Liver (tissue), 9 donors: ENCODE results near the gene MRC1. TPM values are rescaled to one million over a fixed set of nuclear protein-coding genes. Genes with fewer than 3 reads are reported as not detected.

Experiments used
- DNase-seq: peaks from one replicate; pipeline ENCODE4 v3.0.0-alpha.2; 2017; ENCODE audit warnings: low spot score
- H3K27ac ChIP-seq, 2 donors: one replicate each; pipeline ENCODE4 v1.7.0; 2013; ENCODE audit warnings: inconsistent platforms in 2 of 2, low read length in 2 of 2, control low read depth in 1 of 2, low read depth in 1 of 2, mild to moderate bottlenecking in 1 of 2
- H3K27me3 ChIP-seq, 4 donors: one replicate each; pipeline versions ENCODE4 v1.6.1 to v1.7.0; 2013; ENCODE audit warnings: low read length in 3 of 4, inconsistent platforms in 1 of 4, mild to moderate bottlenecking in 1 of 4, moderate library complexity in 1 of 4; ENCODE audit not compliant: control insufficient read depth in 4 of 4, insufficient read depth in 4 of 4
- H3K36me3 ChIP-seq, 4 donors: one replicate each; pipeline versions ENCODE4 v1.6.1 to v1.7.0; 2013; ENCODE audit warnings: low read length in 3 of 4, mild to moderate bottlenecking in 3 of 4, low read depth in 1 of 4, moderate library complexity in 1 of 4; ENCODE audit not compliant: control insufficient read depth in 4 of 4, insufficient read depth in 3 of 4
- H3K4me1 ChIP-seq, 4 donors: one replicate each; pipeline versions ENCODE4 v1.6.1 to v1.7.0; 2013; ENCODE audit warnings: low read length in 3 of 4, mild to moderate bottlenecking in 3 of 4, moderate library complexity in 1 of 4; ENCODE audit not compliant: control insufficient read depth in 4 of 4, insufficient read depth in 4 of 4
- H3K4me3 ChIP-seq, 3 donors: one replicate each; pipeline versions ENCODE4 v1.6.1 to v1.7.0; 2013; ENCODE audit warnings: low read length in 3 of 3, control low read depth in 1 of 3, low read depth in 1 of 3, mild to moderate bottlenecking in 1 of 3
- H3K9ac ChIP-seq, 2 donors: one replicate each; pipeline ENCODE4 v1.7.0; 2013; ENCODE audit warnings: low read length in 2 of 2, mild to moderate bottlenecking in 2 of 2, moderate library complexity in 2 of 2, control low read depth in 1 of 2, low read depth in 1 of 2
- H3K9me3 ChIP-seq, 4 donors: one replicate each; pipeline versions ENCODE4 v1.6.1 to v1.7.0; 2013; ENCODE audit warnings: low read length in 3 of 4; ENCODE audit not compliant: control insufficient read depth in 4 of 4
- ATF3 ChIP-seq: IDR thresholded peaks from 2 replicates; pipeline ENCODE4 v1.6.1; 2016; ENCODE audit warnings: antibody characterized with exemption
- CTCF ChIP-seq: fragments of 150-350 bp; IDR thresholded peaks from 2 replicates; pipeline ENCODE4 v1.5.1; 2017; ENCODE audit warnings: improper control_type of control experiment, low read depth, low read length; ENCODE audit not compliant: missing input control
- EGR1 ChIP-seq, 2 donors: IDR thresholded peaks; 2 replicates each; pipeline ENCODE4 v1.6.1; 2016 to 2018; ENCODE audit warnings: antibody characterized with exemption in 2 of 2, low read depth in 2 of 2
- FOXA1 ChIP-seq: IDR thresholded peaks from 2 replicates; pipeline ENCODE4 v1.6.1; 2016; ENCODE audit warnings: antibody characterized with exemption
- FOXA2 ChIP-seq: IDR thresholded peaks from 2 replicates; pipeline ENCODE4 v1.6.1; 2016; ENCODE audit warnings: antibody characterized with exemption
- GABPA ChIP-seq, 2 donors: IDR thresholded peaks in 1 of 2; conservative IDR thresholded peaks in 1 of 2; 2 replicates each; pipeline ENCODE4 v1.6.1; 2016; ENCODE audit warnings: antibody characterized with exemption in 2 of 2, mild to moderate bottlenecking in 1 of 2, moderate library complexity in 1 of 2
- HNF4A ChIP-seq, 2 donors: conservative IDR thresholded peaks; 2 replicates each; pipeline ENCODE4 v1.6.1; 2016; ENCODE audit warnings: antibody characterized with exemption in 2 of 2, mild to moderate bottlenecking in 2 of 2
- HNF4G ChIP-seq: IDR thresholded peaks from 2 replicates; pipeline ENCODE4 v1.6.1; 2016; ENCODE audit warnings: antibody characterized with exemption
- JUND ChIP-seq, 2 donors: IDR thresholded peaks; 2 replicates each; pipeline ENCODE4 v1.6.1; 2016; ENCODE audit warnings: antibody characterized with exemption in 2 of 2
- MAX ChIP-seq: IDR thresholded peaks from 2 replicates; pipeline ENCODE4 v1.6.1; 2016; ENCODE audit warnings: antibody characterized with exemption
- NR2F2 ChIP-seq: IDR thresholded peaks from 2 replicates; pipeline ENCODE4 v1.6.1; 2016; ENCODE audit warnings: antibody characterized with exemption
- RAD21 ChIP-seq, 2 donors: IDR thresholded peaks; 2 replicates each; pipeline ENCODE4 v1.6.1; 2016; ENCODE audit warnings: antibody characterized with exemption in 2 of 2, mild to moderate bottlenecking in 2 of 2
- REST ChIP-seq: IDR thresholded peaks from 2 replicates; pipeline ENCODE4 v1.6.1; 2016; ENCODE audit warnings: antibody characterized with exemption, mild to moderate bottlenecking
- RXRA ChIP-seq, 2 donors: IDR thresholded peaks; 2 replicates each; pipeline ENCODE4 v1.6.1; 2017 to 2018; ENCODE audit warnings: antibody characterized with exemption in 2 of 2, mild to moderate bottlenecking in 1 of 2
- SP1 ChIP-seq: IDR thresholded peaks from 2 replicates; pipeline ENCODE4 v1.6.1; 2018; ENCODE audit warnings: antibody characterized with exemption, mild to moderate bottlenecking
- TAF1 ChIP-seq: conservative IDR thresholded peaks from 2 replicates; pipeline ENCODE4 v1.6.1; 2016; ENCODE audit warnings: antibody characterized with exemption, mild to moderate bottlenecking
- YY1 ChIP-seq: IDR thresholded peaks from 2 replicates; pipeline ENCODE4 v1.6.1; 2016; ENCODE audit warnings: antibody characterized with exemption, mild to moderate bottlenecking
- ZBTB33 ChIP-seq: IDR thresholded peaks from 2 replicates; pipeline ENCODE4 v1.6.1; 2016; ENCODE audit warnings: antibody characterized with exemption
- WGBS: extraction: QIAGEN DNeasy Blood & Tissue Kit; methylation state at CpG from one replicate; pipeline ENCODE4 v1.1.7; 2013; 5-methylcytosine and 5-hydroxymethylcytosine counted together
- polyA plus RNA-seq, 2 donors: library from polyadenylated mRNA; stranded (reverse) in 1 of 2; unstranded in 1 of 2; fragments of 200-250 nt in 1 of 2; fragments of >200 nt in 1 of 2; fragmentation: Nextera tagmentation in 1 of 2; extraction: Ambion mirVana in 1 of 2; gene quantifications; one replicate each; pipeline versions ENCODE4 v1.2.1 to v1.2.3, GENCODE V29; 2013 to 2015
- total RNA-seq, 2 donors: library from RNA; depleted of rRNA; stranded (reverse); fragments of >200 nt; gene quantifications; one replicate each; pipeline ENCODE4 v1.2.3, GENCODE V29; 2014
- donor health status: healthy.
- donor health status: healthy.
- donor health status: healthy.
- donor health status: healthy.
- donor health status: healthy.

Gene MRC1
- total and polyA plus RNA-seq, 4 donors = 9.2 to 47.0 (median 34.1) TPM

GRCh38 chr10:17782921-17783665 is 26.1 kb upstream of the MRC1 start:
- TF ChIP-seq HNF4A (conservative IDR thresholded peaks at IDR 0.05) (no peak), ZBTB33 (no peak), MAX (no peak), NR2F2 (peak; percentile 79)
- no peak overlapping the region for H3K27ac ChIP-seq

GRCh38 chr10:17783751-17784150 is 25.4 kb upstream of the MRC1 start:
- WGBS = 66% methylated on average over 1 of the region's 1 CpG
- DNase-seq = no peak
- H3K4me3 ChIP-seq = no peak overlapping the region
- no peak overlapping the region for H3K9ac ChIP-seq
- no peak overlapping the region for H3K27ac ChIP-seq
- H3K36me3 ChIP-seq = no peaks in the 10 kb centered on the region
- no peaks in the 10 kb centered on the region for H3K27me3 ChIP-seq
- H3K9me3 ChIP-seq = no peaks in the 10 kb centered on the region
- TF ChIP-seq HNF4G (no peak), FOXA2 (no peak), RAD21 (IDR thresholded peaks at IDR 0.05) (no peak), SP1 (no peak), FOXA1 (no peak), MAX (no peak), YY1 (no peak), JUND (IDR thresholded peaks at IDR 0.05) (no peak), TAF1 (no peak), NR2F2 (no peak), ATF3 (no peak), RXRA (IDR thresholded peaks at IDR 0.05) (no peak), ZBTB33 (no peak), CTCF (no peak), GABPA (IDR thresholded peaks at IDR 0.05 in 1 of 2, conservative IDR thresholded peaks at IDR 0.05 in 1 of 2) (no peak), EGR1 (IDR thresholded peaks at IDR 0.05; ENCODE audit: low read depth in 2 of 2) (no peak), HNF4A (conservative IDR thresholded peaks at IDR 0.05) (no peak), REST (no peak)
- no peaks in the 10 kb centered on the region for H3K4me1 ChIP-seq

More at GRCh38 chr10:17782921-17783665, 26.1 kb upstream of the MRC1 start:
- Histone ChIP-seq H3K9me3 (no peaks in the 10 kb centered on the region), H3K36me3 (no peaks in the 10 kb centered on the region), H3K27me3 (no peaks in the 10 kb centered on the region), H3K9ac (no peak overlapping the region), H3K4me1 (no peaks in the 10 kb centered on the region), H3K4me3 (no peak overlapping the region)
- 77% methylated on average over 16 of the region's 16 CpGs for WGBS
- DNase-seq = no peak
